ENCODE data around the gene OR2J2.

GRCh38 chr6:29137724-29138123, 33.0 kb upstream of the OR2J2 start:
- TF ChIP-seq CTCF (IDR thresholded peaks at IDR 0.05; ENCODE audit: low read depth, low read length) (no peak), EZH2phosphoT487 (IDR thresholded peaks at IDR 0.05; ENCODE audit: low read depth) (no peak)

Measured in OCI-LY3 (cell line).